ENCODE results near the gene COL1A1.

COL1A1 gene

DNA sequence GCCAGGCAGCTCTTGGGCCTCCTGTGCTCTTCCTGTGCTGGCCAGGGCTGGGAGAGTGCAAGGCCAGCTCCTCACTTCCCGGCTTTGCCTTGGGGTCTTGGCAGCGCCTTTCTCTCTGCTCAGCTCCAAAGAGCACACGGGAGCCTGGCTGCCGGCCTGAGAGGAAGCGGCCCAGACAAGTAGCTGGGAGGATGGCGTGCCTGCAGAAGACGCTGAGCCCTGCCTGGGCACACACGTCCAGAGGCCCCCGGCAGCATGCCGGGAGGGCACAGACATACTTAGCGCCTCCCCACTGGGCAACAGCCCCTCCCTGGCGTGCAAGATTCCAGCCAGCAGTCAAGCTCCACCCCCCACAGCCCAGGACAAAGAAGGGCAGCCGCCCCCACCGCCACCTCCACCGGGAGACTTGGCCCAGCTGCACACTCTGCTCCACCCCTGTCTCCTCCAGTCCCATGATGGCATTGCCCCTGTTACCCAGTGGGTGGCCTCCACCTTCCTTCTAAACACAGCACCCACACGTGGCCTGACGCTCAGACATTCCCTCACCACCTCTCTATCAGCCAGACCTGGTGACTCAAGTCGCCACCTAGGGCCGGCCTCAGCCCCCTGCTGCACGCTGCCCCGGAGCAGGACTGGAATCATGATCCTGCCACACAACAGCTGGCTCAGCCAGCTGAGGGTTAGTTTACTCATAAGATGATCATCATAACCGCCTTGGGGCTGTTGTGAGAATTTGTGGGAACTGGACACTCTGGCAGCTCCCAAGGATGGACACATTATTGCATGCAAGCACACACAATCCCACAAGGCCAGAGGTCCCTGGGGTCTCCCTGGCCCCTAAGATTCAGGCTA lies 23.2 kb downstream of the COL1A1 start:
- no peak overlapping the region for H3K4me3 ChIP-seq (ENCODE audit: low read depth, low read length)
- in situ Hi-C loops (cut with HindIII; ENCODE audit: low sequenced_read_pairs) = loop anchor here (10.0 kb wide), 1 partner anchor 117 kb away; no protein-coding TSS in a partner anchor
- TF ChIP-seq, protein P1, sequence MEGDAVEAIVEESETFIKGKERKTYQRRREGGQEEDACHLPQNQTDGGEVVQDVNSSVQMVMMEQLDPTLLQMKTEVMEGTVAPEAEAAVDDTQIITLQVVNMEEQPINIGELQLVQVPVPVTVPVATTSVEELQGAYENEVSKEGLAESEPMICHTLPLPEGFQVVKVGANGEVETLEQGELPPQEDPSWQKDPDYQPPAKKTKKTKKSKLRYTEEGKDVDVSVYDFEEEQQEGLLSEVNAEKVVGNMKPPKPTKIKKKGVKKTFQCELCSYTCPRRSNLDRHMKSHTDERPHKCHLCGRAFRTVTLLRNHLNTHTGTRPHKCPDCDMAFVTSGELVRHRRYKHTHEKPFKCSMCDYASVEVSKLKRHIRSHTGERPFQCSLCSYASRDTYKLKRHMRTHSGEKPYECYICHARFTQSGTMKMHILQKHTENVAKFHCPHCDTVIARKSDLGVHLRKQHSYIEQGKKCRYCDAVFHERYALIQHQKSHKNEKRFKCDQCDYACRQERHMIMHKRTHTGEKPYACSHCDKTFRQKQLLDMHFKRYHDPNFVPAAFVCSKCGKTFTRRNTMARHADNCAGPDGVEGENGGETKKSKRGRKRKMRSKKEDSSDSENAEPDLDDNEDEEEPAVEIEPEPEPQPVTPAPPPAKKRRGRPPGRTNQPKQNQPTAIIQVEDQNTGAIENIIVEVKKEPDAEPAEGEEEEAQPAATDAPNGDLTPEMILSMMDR (IDR thresholded peaks at IDR 0.05; ENCODE audit: low read depth, low read length, missing control alignments) = peak; percentile 54
- DNase-seq (ENCODE audit: low read depth) = peak; percentile 84

DNA sequence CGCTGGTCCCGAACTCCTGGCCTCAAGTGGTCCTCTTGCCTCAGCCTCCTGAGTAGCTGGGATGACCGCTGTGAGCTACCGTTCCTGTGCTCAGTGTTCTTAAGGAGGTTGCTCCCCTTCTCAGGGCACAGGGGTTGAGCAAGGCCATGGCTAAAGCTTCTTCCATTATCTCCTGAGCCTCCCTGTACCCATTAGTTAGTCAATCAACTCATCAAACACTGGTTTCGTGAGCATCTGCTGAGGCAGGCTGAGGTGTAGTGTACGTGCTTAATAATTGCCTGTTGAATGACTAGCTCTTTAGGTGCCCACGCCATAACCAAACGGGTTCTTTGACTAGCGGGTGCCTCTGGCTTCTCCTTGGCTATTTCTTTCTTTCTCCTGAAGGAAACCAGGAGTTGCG lies 24.0 kb downstream of the COL1A1 start:
- TF ChIP-seq, protein P1 (IDR thresholded peaks at IDR 0.05; ENCODE audit: low read depth, low read length, missing control alignments) = no peak
- in situ Hi-C loops (cut with HindIII; ENCODE audit: low sequenced_read_pairs) = loop anchor here (10.0 kb wide), 1 partner anchor 117 kb away; no protein-coding TSS in a partner anchor

DNA sequence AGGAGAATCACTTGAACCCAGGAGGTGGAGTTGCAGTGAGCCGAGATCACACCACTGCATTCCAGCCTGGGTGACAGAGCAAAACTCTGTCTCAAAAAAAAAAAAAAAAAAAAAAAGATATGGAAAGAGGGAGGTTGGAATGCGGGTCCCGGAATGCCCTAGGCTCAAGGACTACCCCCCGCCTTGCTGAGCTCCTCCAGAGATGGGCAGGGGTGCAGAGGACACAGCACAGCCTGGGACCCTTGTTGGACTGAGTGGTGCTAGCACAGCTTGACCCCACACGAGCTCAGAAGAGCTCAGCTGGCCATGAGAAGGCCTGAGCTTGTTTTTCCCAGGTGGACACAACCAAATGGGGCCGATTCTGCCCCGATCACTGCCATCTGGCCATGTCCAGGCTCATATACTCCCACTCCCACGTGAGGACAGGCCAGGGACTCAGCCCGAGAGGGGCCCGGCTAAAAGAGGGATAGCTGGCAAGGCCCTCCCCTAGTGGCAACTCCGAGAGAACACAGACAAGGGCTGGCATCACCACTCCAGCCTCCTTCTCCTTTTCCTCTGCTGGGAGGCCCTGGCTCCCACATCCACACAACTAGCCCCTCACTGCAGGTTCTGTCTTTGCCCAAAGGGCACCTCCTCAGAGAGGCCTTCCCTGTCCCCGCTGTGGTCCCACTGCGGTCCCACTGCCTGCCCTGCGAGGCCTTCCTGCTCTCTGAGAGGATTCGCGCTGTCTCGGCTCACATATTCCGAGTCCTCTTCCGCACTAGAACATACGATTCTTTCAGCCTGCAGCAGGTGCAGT lies 24.7 kb downstream of the COL1A1 start:
- H3K4me3 ChIP-seq (ENCODE audit: low read depth, low read length) = no peak overlapping the region
- in situ Hi-C loops (cut with HindIII; ENCODE audit: low sequenced_read_pairs) = loop anchor here (10.0 kb wide), 1 partner anchor 118 kb away; no protein-coding TSS in a partner anchor
- DNase-seq (ENCODE audit: low read depth) = no peak
- TF ChIP-seq, protein P1 (IDR thresholded peaks at IDR 0.05; ENCODE audit: low read depth, low read length, missing control alignments) = peak; percentile 16

More for the DNA sequence above, 24.0 kb downstream of the COL1A1 start:
- no peak for DNase-seq (ENCODE audit: low read depth)
- no peak overlapping the region for H3K4me3 ChIP-seq (ENCODE audit: low read depth, low read length)

DNA sequence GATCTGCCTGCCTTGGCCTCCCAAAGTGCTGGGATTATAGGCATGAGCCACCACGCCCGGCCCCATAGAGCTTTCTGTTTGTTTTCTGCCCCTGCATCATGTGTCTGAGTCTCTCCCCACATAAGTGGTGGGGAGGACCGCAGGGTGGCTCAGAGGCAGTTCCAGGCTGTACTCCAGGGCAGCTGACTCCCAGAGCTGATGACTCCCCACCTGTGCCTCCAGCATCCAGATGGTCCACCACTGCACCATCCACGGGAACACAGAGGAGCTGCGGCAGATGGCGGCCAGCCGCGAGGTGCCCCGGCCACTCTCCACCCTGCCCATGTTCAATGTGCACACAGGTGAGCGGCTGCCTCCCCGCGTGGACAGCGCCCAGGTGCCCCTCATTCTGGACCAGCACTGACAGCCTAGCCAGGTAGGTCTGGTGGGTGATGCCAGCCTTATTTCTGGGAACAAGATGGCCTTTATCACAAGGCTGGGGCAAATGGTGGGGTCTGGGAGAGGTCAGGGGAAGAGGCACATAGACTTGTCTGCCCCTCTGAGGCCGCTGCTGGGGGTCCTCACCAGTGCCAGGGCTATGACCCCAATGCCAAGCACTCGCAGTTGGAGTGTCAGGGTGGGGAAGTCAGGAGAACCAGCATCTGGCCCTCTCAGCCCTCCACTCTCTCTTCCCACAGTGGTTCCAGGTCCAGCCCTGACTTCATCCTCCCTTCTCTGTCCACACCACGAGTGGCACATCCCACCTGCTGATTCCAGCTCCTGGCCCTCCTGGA lies 26.2 kb downstream of the COL1A1 start:
- in situ Hi-C loops (cut with HindIII; ENCODE audit: low sequenced_read_pairs) = loop anchor here (10.0 kb wide), 1 partner anchor 120 kb away; no protein-coding TSS in a partner anchor
- H3K4me3 ChIP-seq (ENCODE audit: low read depth, low read length) = no peak overlapping the region
- no peak for DNase-seq (ENCODE audit: low read depth)

DNA sequence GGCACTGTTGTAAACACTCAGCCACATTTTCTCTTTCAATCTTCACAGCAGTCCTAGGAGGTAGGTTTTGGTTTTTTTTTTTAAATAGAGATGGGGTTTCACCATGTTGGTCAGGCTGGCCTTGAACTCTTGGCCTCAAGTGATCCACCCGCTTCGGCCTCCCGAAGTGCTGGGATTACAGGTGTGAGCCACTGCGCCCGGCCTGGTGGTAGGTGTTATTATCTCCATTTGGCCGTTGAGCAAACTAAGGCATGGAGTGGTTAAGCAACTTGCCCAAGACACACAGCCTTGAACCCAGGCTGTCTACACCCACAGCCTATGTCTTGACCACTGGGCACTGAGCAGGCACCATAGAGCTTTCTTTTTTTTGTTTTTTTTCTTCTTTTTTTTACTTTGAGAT lies 27.0 kb downstream of the COL1A1 start:
- no peak overlapping the region for H3K4me3 ChIP-seq (ENCODE audit: low read depth, low read length)
- no peak for DNase-seq (ENCODE audit: low read depth)
- TF ChIP-seq, protein P1 (IDR thresholded peaks at IDR 0.05; ENCODE audit: low read depth, low read length, missing control alignments) = no peak
- in situ Hi-C loops (cut with HindIII; ENCODE audit: low sequenced_read_pairs) = loop anchor here (10.0 kb wide), 1 partner anchor 120 kb away; no protein-coding TSS in a partner anchor

More for the DNA sequence above, 26.2 kb downstream of the COL1A1 start:
- TF ChIP-seq, protein P1 (IDR thresholded peaks at IDR 0.05; ENCODE audit: low read depth, low read length, missing control alignments) = no peak
